PFSK-1 (cell line): ENCODE results near the gene DHRS12.

Experiments used
- FOXP2 ChIP-seq: optimal IDR thresholded peaks from 2 replicates; pipeline ENCODE3; 2011; ENCODE audit warnings: borderline replicate concordance, control low read depth, inconsistent platforms; ENCODE audit not compliant: insufficient read depth; ENCODE audit errors: extremely low read length, extremely low read depth
- POLR2AphosphoS5 ChIP-seq: IDR thresholded peaks from 2 replicates; pipeline ENCODE4 v1.6.1; 2012; ENCODE audit warnings: low read depth, mild to moderate bottlenecking, control low read depth, low read length, moderate library complexity
- SIN3A ChIP-seq: IDR thresholded peaks from 2 replicates; pipeline ENCODE4 v1.6.1; 2012; ENCODE audit warnings: mild to moderate bottlenecking, low read length, moderate library complexity, borderline replicate concordance; ENCODE audit not compliant: insufficient read depth
- TAF1 ChIP-seq: IDR thresholded peaks from 2 replicates; pipeline ENCODE4 v1.6.1; 2012; ENCODE audit warnings: low read length, control low read depth, borderline replicate concordance; ENCODE audit not compliant: insufficient read depth
- TF ChIP-seq, protein P1 (sequence below), 2 experiments: IDR thresholded peaks; 2 replicates each; pipeline versions ENCODE4 v1.6.1 to v1.8.0; 2011 to 2012; ENCODE audit warnings: low read depth in 2 of 2, low read length in 2 of 2, control low read depth in 1 of 2, inconsistent platforms in 1 of 2, mild to moderate bottlenecking in 1 of 2, moderate library complexity in 1 of 2; ENCODE audit not compliant: insufficient read depth in 1 of 2

DHRS12 gene

DNA sequence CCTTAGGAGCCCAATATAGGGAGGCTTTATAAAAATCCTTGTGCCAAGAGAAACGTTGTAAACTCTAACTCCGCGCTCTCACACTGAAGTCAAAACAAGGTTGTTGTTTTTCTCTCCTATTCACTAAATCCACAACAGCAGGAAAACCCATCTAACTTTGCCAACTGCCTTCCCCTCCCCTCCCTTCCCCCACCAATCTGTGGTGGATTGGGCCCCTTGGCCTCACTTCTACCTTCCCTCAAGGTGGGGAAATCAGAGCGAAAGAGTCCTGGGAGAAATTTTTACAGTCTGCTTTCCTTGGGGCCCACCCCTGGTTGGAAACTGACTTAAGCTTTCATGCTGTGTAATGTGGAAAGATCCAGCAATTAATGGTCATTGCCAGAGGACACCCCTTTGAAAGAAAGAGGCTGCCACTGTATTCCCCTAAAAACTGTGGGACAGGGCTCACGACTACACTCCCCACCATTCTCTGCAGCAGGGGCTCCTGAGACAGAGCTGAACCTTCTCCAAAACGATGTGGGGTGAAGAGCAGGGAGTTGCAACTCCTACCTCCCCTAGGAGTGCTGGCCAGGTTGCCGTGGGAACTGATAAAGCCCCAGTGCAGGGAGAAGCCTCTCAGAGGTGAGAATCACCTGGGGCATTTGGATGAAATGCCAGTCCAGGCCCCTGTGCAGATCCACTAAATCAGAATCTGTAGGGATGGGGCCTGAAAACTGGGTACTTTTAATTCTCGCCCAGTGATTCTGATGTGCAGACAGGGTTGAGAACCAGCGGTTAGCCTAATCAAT, 1.1 kb downstream of the DHRS12 start:
- TF ChIP-seq FOXP2 (no peak), POLR2AphosphoS5 (no peak), TAF1 (no peak), SIN3A (no peak)
- TF ChIP-seq, protein P1, sequence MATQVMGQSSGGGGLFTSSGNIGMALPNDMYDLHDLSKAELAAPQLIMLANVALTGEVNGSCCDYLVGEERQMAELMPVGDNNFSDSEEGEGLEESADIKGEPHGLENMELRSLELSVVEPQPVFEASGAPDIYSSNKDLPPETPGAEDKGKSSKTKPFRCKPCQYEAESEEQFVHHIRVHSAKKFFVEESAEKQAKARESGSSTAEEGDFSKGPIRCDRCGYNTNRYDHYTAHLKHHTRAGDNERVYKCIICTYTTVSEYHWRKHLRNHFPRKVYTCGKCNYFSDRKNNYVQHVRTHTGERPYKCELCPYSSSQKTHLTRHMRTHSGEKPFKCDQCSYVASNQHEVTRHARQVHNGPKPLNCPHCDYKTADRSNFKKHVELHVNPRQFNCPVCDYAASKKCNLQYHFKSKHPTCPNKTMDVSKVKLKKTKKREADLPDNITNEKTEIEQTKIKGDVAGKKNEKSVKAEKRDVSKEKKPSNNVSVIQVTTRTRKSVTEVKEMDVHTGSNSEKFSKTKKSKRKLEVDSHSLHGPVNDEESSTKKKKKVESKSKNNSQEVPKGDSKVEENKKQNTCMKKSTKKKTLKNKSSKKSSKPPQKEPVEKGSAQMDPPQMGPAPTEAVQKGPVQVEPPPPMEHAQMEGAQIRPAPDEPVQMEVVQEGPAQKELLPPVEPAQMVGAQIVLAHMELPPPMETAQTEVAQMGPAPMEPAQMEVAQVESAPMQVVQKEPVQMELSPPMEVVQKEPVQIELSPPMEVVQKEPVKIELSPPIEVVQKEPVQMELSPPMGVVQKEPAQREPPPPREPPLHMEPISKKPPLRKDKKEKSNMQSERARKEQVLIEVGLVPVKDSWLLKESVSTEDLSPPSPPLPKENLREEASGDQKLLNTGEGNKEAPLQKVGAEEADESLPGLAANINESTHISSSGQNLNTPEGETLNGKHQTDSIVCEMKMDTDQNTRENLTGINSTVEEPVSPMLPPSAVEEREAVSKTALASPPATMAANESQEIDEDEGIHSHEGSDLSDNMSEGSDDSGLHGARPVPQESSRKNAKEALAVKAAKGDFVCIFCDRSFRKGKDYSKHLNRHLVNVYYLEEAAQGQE (IDR thresholded peaks at IDR 0.05; ENCODE audit: insufficient read depth in 1 of 2, low read depth in 2 of 2, low read length in 2 of 2) = no peak

- TF ChIP-seq SIN3A (no peak), TAF1 (no peak)
Observed at GRCh38 chr13:51801631-51802099, 2.3 kb downstream of the DHRS12 start.

- TF ChIP-seq SIN3A (no peak), FOXP2 (no peak), POLR2AphosphoS5 (no peak), TAF1 (no peak)
- TF ChIP-seq, protein P1 (IDR thresholded peaks at IDR 0.05; ENCODE audit: insufficient read depth in 1 of 2, low read depth in 2 of 2, low read length in 2 of 2) = no peak
Observed at GRCh38 chr13:51800486-51800885, 3.5 kb downstream of the DHRS12 start.

- TF ChIP-seq SIN3A (no peak), FOXP2 (no peak), POLR2AphosphoS5 (no peak), TAF1 (no peak)
- TF ChIP-seq, protein P1 (IDR thresholded peaks at IDR 0.05; ENCODE audit: insufficient read depth in 1 of 2, low read depth in 2 of 2, low read length in 2 of 2) = no peak
Observed at GRCh38 chr13:51799261-51799660, 4.7 kb downstream of the DHRS12 start.

DNA sequence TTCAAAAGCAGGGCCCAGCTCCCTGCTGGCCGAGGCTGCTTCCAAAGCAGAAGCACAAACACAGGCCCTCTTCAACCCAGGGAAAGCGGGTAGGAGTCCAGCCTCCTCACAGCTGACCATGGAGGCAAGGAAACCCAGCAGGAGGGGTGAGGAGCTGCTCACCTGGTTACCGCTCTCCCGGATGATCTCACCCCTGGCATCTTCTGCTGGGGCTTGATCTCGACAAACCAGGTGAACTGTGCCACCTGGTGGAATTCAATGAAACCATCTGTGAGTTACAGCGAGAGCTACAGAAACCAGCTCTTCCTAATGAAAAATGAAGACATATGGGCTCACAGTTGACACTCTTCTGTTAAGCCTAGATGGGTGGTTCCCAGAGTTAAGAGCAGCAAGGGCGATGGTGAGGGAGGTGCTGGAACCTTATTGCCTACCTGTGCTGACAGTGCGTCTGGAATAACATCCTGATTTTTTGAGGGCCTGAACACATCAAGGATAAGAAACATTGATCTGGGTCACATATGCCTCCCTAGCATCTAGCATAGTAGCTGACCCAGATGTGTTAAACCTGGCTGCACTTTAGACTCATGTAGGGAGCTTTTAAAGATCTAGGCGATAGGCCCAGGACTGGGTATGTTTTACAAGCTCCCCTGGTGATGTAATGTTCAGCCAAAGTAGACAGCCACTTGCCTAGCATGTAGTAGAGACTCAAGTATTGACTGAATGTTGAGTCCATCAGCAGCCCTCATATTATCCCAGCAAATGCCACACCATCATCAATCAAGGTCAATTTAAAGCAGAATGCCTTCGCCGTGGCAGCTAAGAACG, 6.1 kb downstream of the DHRS12 start:
- TF ChIP-seq, protein P1 (IDR thresholded peaks at IDR 0.05; ENCODE audit: insufficient read depth in 1 of 2, low read depth in 2 of 2, low read length in 2 of 2) = no peak
- no peak for TF ChIP-seq POLR2AphosphoS5
- no peak for TF ChIP-seq TAF1
- no peak for TF ChIP-seq SIN3A
- no peak for TF ChIP-seq FOXP2
